IPS-20b (cell line): ENCODE data around the gene LSP1.

ENCODE experiments used
- H3K27ac ChIP-seq: one replicate; pipeline ENCODE4 v1.5.1; 2013; ENCODE audit warnings: low read length
- H3K27me3 ChIP-seq: 2 replicates; pipeline ENCODE4 v1.6.1; 2013; ENCODE audit warnings: mild to moderate bottlenecking, low read length, inconsistent platforms; ENCODE audit not compliant: insufficient read depth
- H3K36me3 ChIP-seq: 2 replicates; pipeline ENCODE4 v1.6.1; 2013; ENCODE audit warnings: low read depth, mild to moderate bottlenecking, inconsistent platforms, low read length, moderate library complexity; ENCODE audit not compliant: insufficient read depth
- H3K4me1 ChIP-seq: 2 replicates; pipeline ENCODE4 v1.6.1; 2013; ENCODE audit warnings: mild to moderate bottlenecking, control low read depth, inconsistent platforms, low read length, moderate library complexity; ENCODE audit not compliant: insufficient read depth
- H3K4me3 ChIP-seq: 2 replicates; pipeline ENCODE4 v1.5.1; 2013; ENCODE audit warnings: mild to moderate bottlenecking, low read length, inconsistent platforms
- H3K9ac ChIP-seq: 2 replicates; pipeline ENCODE4 v1.6.1; 2013; ENCODE audit warnings: low read depth, mild to moderate bottlenecking, inconsistent platforms, low read length, moderate library complexity
- H3K9me3 ChIP-seq: 2 replicates; pipeline ENCODE4 v1.6.1; 2013; ENCODE audit warnings: mild to moderate bottlenecking, low read depth, low read length, inconsistent platforms; ENCODE audit not compliant: insufficient read depth

The LSP1 gene

GRCh38 chr11:1888347-1888753, 35.5 kb downstream of the LSP1 start:
- no peak overlapping the region for H3K4me3 ChIP-seq
- H3K9ac ChIP-seq, result no peak overlapping the region
- no peaks in the 10 kb centered on the region for H3K4me1 ChIP-seq
- H3K27me3 ChIP-seq, result no peaks in the 10 kb centered on the region; the same call in 1 of the 2 replicates
- H3K9me3 ChIP-seq, result no peaks in the 10 kb centered on the region
- no peaks in the 10 kb centered on the region for H3K36me3 ChIP-seq
- no peak overlapping the region for H3K27ac ChIP-seq

- no peak overlapping the region for H3K27ac ChIP-seq
- no peak overlapping the region for H3K9ac ChIP-seq
- H3K9me3 ChIP-seq, result no peaks in the 10 kb centered on the region
- no peak overlapping the region for H3K4me3 ChIP-seq
- H3K27me3 ChIP-seq, result no peaks in the 10 kb centered on the region; the same call in 1 of the 2 replicates
- no peaks in the 10 kb centered on the region for H3K36me3 ChIP-seq
- H3K4me1 ChIP-seq, result no peaks in the 10 kb centered on the region
These were observed 35.9 kb downstream of the LSP1 start for GRCh38 chr11:1888811-1889210.

DNA sequence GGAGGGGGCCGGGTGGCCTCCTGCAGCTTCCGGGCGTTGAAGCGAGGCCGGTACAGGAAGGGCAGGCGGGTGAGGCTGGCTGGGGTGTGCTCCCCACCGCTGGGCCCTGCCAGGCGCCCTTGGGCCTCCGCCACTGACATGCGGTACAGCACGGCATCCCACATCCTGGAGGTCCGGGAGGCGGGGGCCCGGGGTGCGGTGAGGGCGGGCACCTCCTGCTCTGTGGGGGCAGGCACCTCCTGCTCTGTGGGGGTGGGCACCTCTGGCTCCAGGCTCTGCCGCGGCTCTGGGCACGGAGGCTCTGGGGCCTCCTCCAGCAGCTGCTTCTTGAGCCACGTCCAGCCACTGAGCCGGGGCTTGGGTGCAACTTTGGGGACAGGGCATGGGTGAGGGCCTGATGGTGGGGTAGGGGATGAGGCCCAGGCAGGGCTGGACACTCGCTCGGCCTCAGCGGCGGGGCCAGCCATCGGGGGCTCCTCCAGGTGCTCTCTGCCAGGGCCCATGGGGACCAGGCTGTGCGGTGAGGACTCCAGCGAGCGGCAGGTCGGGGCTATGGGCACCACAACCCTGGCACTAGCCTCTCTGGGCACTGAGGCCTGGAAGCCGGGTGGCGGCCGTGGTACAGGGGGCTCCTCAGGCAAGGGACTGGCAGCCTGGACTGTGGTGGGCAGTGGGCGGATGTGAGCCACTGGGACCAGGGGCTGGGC, 36.5 kb downstream of the LSP1 start:
- Histone ChIP-seq H3K9me3 (no peaks in the 10 kb centered on the region), H3K9ac (no peak overlapping the region), H3K4me1 (no peaks in the 10 kb centered on the region), H3K27me3 (no peaks in the 10 kb centered on the region; the same call in 1 of the 2 replicates), H3K4me3 (no peak overlapping the region), H3K36me3 (no peaks in the 10 kb centered on the region), H3K27ac (no peak overlapping the region)

- Histone ChIP-seq H3K36me3 (no peaks in the 10 kb centered on the region), H3K4me3 (no peak overlapping the region), H3K9me3 (no peaks in the 10 kb centered on the region), H3K27me3 (no peaks in the 10 kb centered on the region; the same call in 1 of the 2 replicates), H3K27ac (no peak overlapping the region), H3K9ac (no peak overlapping the region), H3K4me1 (no peaks in the 10 kb centered on the region)
These were observed 37.3 kb downstream of the LSP1 start for GRCh38 chr11:1889941-1890855.

DNA sequence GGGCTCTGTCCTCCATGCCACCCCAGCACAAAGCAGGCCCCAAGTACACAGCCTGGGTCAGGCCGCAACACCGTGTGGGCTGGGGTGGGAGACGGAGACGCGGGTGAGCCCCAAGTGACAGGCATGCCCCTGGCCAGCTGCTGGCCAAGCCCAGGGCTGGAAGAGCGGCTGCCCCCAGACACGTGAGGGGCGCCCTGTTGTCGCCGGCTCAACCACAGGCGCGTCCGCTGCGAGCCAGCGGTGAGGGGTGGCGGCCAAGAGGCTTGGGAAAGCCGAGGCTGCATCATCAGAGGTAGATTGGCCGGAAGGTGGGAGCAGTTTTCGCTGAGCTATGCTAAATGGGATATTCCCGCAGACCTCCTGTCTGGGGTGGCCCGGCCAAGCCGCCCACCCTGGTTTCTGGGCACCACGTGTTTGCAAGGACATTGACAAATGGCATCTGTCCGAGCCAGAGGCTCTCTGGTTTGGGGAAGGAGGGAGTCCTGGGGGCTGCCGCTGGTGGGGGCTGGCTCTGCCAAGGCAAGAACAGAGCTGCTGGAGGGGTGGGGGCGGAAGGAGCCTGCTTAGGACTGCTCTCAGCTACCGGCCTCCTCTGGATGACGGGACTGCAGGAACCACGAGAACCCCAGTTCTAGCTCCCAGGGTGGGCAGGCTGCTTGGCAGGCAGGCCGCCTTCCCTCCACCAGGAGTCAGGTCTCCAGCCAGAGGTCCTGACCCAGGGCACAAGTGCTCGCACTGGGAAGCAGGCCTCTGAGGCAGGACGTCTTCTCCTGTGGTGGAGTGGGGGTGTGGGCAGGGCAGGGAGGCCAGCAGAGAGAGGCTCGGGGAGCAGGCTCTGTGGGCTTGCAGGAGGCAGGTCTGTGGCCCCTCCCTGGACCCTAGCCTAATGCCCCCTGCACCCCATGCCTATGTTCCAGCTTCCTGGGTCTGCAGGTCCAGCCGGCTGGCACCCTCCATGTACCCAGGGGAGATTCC, 38.3 kb downstream of the LSP1 start:
- H3K4me3 ChIP-seq, result no peak overlapping the region

DNA sequence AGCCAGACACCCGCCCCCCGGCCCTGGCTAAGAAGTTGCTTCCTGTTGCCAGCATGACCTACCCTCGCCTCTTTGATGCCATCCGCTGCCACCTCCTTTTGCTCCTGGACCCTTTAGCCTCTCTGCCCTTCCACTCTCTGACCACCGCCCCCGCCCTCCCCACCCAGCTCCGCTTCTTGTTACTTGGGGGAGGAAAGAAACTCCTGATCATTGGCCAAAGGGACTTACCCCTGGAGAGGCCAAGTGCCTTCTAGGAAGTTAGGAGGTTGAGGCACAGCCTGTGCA, 38.9 kb downstream of the LSP1 start, which contains the start of gene PRR33:
Gene PRR33, minus strand, starts transcription at position 65 of the 285 bp plus-strand sequence. CDS start 1,311 bp downstream, outside the sequence.
- no peaks in the 10 kb centered on the region for H3K27me3 ChIP-seq
- no peak within 1 kb of the TSS for H3K27ac ChIP-seq
- H3K36me3 ChIP-seq, result no peaks in the 10 kb centered on the region
- H3K9me3 ChIP-seq, result no peaks in the 10 kb centered on the region
- no peaks in the 10 kb centered on the region for H3K4me1 ChIP-seq
- H3K9ac ChIP-seq, result no peak within 1 kb of the TSS
- H3K4me3 ChIP-seq, result no peak within 1 kb of the TSS

More for the DNA sequence above, 38.3 kb downstream of the LSP1 start:
- H3K9me3 ChIP-seq, result no peaks in the 10 kb centered on the region
- H3K4me1 ChIP-seq, result no peaks in the 10 kb centered on the region
- no peak overlapping the region for H3K27ac ChIP-seq
- no peak overlapping the region for H3K9ac ChIP-seq
- H3K36me3 ChIP-seq, result no peaks in the 10 kb centered on the region
- H3K27me3 ChIP-seq, result no peaks in the 10 kb centered on the region; the same call in 1 of the 2 replicates

DNA sequence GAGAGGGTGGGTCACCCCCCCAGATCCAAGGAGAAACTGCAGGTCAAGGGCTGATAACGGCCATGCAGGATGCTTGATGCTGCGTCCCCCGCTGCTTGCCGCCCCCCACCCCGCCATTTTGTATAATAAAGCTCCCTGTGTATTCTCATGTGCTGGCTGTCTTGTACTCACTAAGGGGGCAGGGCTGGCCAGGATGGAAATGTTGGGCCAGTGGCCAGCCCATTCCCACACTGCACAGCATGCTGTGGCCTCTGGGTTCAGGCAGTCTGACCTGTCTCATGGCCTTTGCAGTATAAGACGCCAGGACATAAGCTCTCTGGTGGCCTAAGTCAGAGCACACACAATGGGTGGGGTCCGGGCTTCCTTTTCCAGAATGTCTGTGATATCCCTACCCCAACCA, 39.2 kb downstream of the LSP1 start:
- Histone ChIP-seq H3K9me3 (no peaks in the 10 kb centered on the region), H3K9ac (no peak overlapping the region), H3K36me3 (no peaks in the 10 kb centered on the region), H3K4me3 (no peak overlapping the region), H3K4me1 (no peaks in the 10 kb centered on the region), H3K27ac (no peak overlapping the region), H3K27me3 (no peaks in the 10 kb centered on the region)

DNA sequence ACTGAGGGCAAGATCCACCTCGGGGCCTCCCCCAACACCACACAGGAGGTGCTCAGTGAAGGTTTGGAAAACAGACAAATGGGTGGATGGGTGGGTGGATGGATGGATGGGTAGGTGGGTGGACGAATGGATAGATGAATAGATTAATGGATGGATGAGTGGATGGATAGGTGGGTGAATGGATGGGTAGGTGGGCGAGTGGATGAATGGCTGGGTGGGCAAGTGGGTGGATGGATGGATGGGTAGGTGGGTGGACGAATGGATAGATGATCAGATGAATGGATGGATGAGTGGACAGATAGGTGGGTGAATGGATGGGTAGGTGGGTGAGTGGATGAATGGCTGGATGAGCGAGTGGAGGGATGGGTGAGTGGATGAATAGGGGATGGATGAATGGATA, 39.7 kb downstream of the LSP1 start:
- Histone ChIP-seq H3K9me3 (no peaks in the 10 kb centered on the region), H3K27me3 (no peaks in the 10 kb centered on the region), H3K27ac (no peak overlapping the region), H3K4me3 (no peak overlapping the region), H3K36me3 (no peaks in the 10 kb centered on the region), H3K9ac (no peak overlapping the region), H3K4me1 (no peaks in the 10 kb centered on the region)

GRCh38 chr11:1893581-1894359, 40.9 kb downstream of the LSP1 start:
- H3K36me3 ChIP-seq, result no peaks in the 10 kb centered on the region
- no peak overlapping the region for H3K27ac ChIP-seq
- H3K4me1 ChIP-seq, result no peaks in the 10 kb centered on the region
- H3K9me3 ChIP-seq, result no peaks in the 10 kb centered on the region
- H3K27me3 ChIP-seq, result no peaks in the 10 kb centered on the region
- no peak overlapping the region for H3K9ac ChIP-seq
- no peak overlapping the region for H3K4me3 ChIP-seq

- Histone ChIP-seq H3K4me1 (no peaks in the 10 kb centered on the region), H3K9me3 (no peaks in the 10 kb centered on the region), H3K9ac (no peak overlapping the region), H3K27ac (no peak overlapping the region), H3K4me3 (no peak overlapping the region), H3K36me3 (no peaks in the 10 kb centered on the region), H3K27me3 (no peaks in the 10 kb centered on the region)
These were observed 41.9 kb downstream of the LSP1 start for GRCh38 chr11:1894759-1895158.

DNA sequence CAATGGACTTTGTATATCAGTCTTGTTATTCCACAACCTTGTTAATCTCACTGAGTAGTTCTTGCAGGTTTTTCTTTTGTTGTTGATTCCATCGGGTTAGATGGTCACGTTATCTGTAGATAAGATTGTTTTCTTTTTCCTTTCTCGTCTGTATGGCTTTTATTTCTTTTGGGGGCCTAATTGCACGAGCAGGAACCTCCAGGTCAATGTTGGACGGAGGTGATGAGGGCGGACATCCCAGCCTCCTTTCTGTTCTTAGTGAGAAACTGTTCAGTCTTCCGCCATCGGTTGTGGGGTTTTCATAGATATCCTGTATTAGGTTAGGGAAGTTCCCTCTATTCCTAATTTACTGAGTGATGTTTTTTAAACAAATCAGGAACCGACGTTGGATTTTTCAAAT, 43.6 kb downstream of the LSP1 start:
- Histone ChIP-seq H3K36me3 (no peaks in the 10 kb centered on the region), H3K4me1 (peaks cover 4% of the 10 kb centered on the region; the same call in 1 of the 2 replicates), H3K9ac (no peak overlapping the region), H3K27me3 (no peaks in the 10 kb centered on the region), H3K4me3 (no peak overlapping the region), H3K27ac (no peak overlapping the region), H3K9me3 (no peaks in the 10 kb centered on the region)
